ENCODE results near the gene SLC4A5. TPM values are rescaled to one million over a fixed set of nuclear protein-coding genes. Genes with fewer than 3 reads are reported as not detected.

SLC4A5 gene
- total RNA-seq, 1 donor from 2014 or later, result 2.3 TPM

- H3K4me3 ChIP-seq, result peak within 1 kb of the TSS; percentile 64
- peaks cover 26% of the 10 kb centered on the region for H3K36me3 ChIP-seq
- H3K27me3 ChIP-seq (ENCODE audit: low read depth), result no peaks in the 10 kb centered on the region
- intact Hi-C loops (cut with micrococcal nuclease), result no loop called here
- H3K9me3 ChIP-seq (replicated peaks), result no peaks in the 10 kb centered on the region
- H3K4me1 ChIP-seq, result peaks cover 80% of the 10 kb centered on the region
- no peak for TF ChIP-seq CTCF (IDR thresholded peaks at IDR 0.05; ENCODE audit: borderline replicate concordance)
- peak within 1 kb of the TSS; percentile 81 for H3K27ac ChIP-seq (replicated peaks)
- peak; percentile 45 for DNase-seq
These were observed 36.9 kb upstream of the SLC4A5 start, which contains the start of gene DCTN1 for GRCh38 chr2:74379851-74380789. TSS of gene DCTN1 (minus strand) at chr2:74380311. CDS start at chr2:74380037, 274 bp downstream.

GRCh38 chr2:74378007-74378406, 34.8 kb upstream of the SLC4A5 start:
- no peaks in the 10 kb centered on the region for H3K9me3 ChIP-seq (replicated peaks)
- H3K27me3 ChIP-seq (ENCODE audit: low read depth), result no peaks in the 10 kb centered on the region
- H3K36me3 ChIP-seq, result peaks cover 26% of the 10 kb centered on the region
- intact Hi-C loops (cut with micrococcal nuclease), result no loop called here
- H3K4me3 ChIP-seq, result no peak overlapping the region
- no peak overlapping the region for H3K27ac ChIP-seq (replicated peaks)
- H3K4me1 ChIP-seq, result peaks cover 80% of the 10 kb centered on the region
- no peak for TF ChIP-seq CTCF (IDR thresholded peaks at IDR 0.05; ENCODE audit: borderline replicate concordance)
- no peak for DNase-seq

GRCh38 chr2:74375838-74376237, 32.6 kb upstream of the SLC4A5 start:
- Histone ChIP-seq H3K9me3 (replicated peaks) (no peaks in the 10 kb centered on the region), H3K27me3 (ENCODE audit: low read depth) (no peaks in the 10 kb centered on the region), H3K36me3 (peaks cover 42% of the 10 kb centered on the region), H3K4me1 (peaks cover 75% of the 10 kb centered on the region), H3K4me3 (no peak overlapping the region), H3K27ac (replicated peaks) (no peak overlapping the region)
- intact Hi-C loops (cut with micrococcal nuclease), result no loop called here
- no peak for DNase-seq
- no peak for TF ChIP-seq CTCF (IDR thresholded peaks at IDR 0.05; ENCODE audit: borderline replicate concordance)

GRCh38 chr2:74374509-74375205, 31.4 kb upstream of the SLC4A5 start:
- intact Hi-C loops (cut with micrococcal nuclease), result no loop called here
- Histone ChIP-seq H3K4me3 (peak overlapping the region; percentile 65), H3K36me3 (peaks cover 54% of the 10 kb centered on the region), H3K4me1 (peaks cover 63% of the 10 kb centered on the region), H3K27ac (replicated peaks) (peak overlapping the region; percentile 63), H3K9me3 (replicated peaks) (no peaks in the 10 kb centered on the region), H3K27me3 (ENCODE audit: low read depth) (no peaks in the 10 kb centered on the region)
- peak; percentile 78 for DNase-seq
- TF ChIP-seq CTCF (IDR thresholded peaks at IDR 0.05; ENCODE audit: borderline replicate concordance), result no peak

GRCh38 chr2:74373985-74374384, 30.8 kb upstream of the SLC4A5 start:
- peaks cover 61% of the 10 kb centered on the region for H3K36me3 ChIP-seq
- DNase-seq, result no peak
- no peaks in the 10 kb centered on the region for H3K9me3 ChIP-seq (replicated peaks)
- TF ChIP-seq CTCF (IDR thresholded peaks at IDR 0.05; ENCODE audit: borderline replicate concordance), result no peak
- peak overlapping the region; percentile 65 for H3K4me3 ChIP-seq
- intact Hi-C loops (cut with micrococcal nuclease), result no loop called here
- H3K4me1 ChIP-seq, result peaks cover 56% of the 10 kb centered on the region
- peak overlapping the region; percentile 63 for H3K27ac ChIP-seq (replicated peaks)
- H3K27me3 ChIP-seq (ENCODE audit: low read depth), result no peaks in the 10 kb centered on the region
